BLaER1 (cell line): ENCODE data around the gene CARHSP1.
A peak's percentile ranks its signal among the peaks of the same experiment; 100 is the strongest.
"Not testable (repeated sequence)": the region's sequence is repeated elsewhere in the genome, so short reads cannot be mapped to it uniquely, and the experiment has no call there.

Experiments used
- H3K27ac ChIP-seq: shearing (Covaris generic); formaldehyde crosslinking; 2 replicates; pipeline ENCODE4 v1.8.1; 2022
- H3K27me3 ChIP-seq: shearing (Covaris generic); formaldehyde crosslinking; 2 replicates; pipeline ENCODE4 v1.8.1; 2022
- H3K36me3 ChIP-seq: shearing (Covaris generic); formaldehyde crosslinking; 2 replicates; pipeline ENCODE4 v1.8.1; 2022
- H3K4me1 ChIP-seq: shearing (Covaris generic); formaldehyde crosslinking; 2 replicates; pipeline ENCODE4 v1.8.1; 2022
- H3K4me2 ChIP-seq: shearing (Covaris generic); formaldehyde crosslinking; 2 replicates; pipeline ENCODE4 v1.8.1; 2022
- H3K4me3 ChIP-seq: shearing (Covaris generic); formaldehyde crosslinking; 2 replicates; pipeline ENCODE4 v1.8.1; 2022
- H3K9ac ChIP-seq: shearing (Covaris generic); formaldehyde crosslinking; 2 replicates; pipeline ENCODE4 v1.8.1; 2022
- H3K9me3 ChIP-seq: shearing (Covaris generic); formaldehyde crosslinking; 2 replicates; pipeline ENCODE4 v1.8.1; 2022
- H4K20me1 ChIP-seq: shearing (Covaris generic); formaldehyde crosslinking; 2 replicates; pipeline ENCODE4 v1.8.1; 2022
- Cebpa-rat ChIP-seq: shearing (Covaris generic); IDR thresholded peaks from 2 replicates; pipeline ENCODE4 v1.8.1; 2022

Gene CARHSP1

GRCh38 chr16:8874388-8874787, 5.6 kb upstream of the CARHSP1 start:
- Histone ChIP-seq H3K27me3 (no peaks in the 10 kb centered on the region), H3K4me1 (peaks cover 67% of the 10 kb centered on the region)

GRCh38 chr16:8873866-8874195, 5.0 kb upstream of the CARHSP1 start:
- not testable (repeated sequence) for H3K36me3 ChIP-seq, H3K4me3 ChIP-seq, H3K9ac ChIP-seq, H3K9me3 ChIP-seq, H3K27me3 ChIP-seq, H4K20me1 ChIP-seq, H3K27ac ChIP-seq
- Histone ChIP-seq H3K4me2 (peak overlapping the region; percentile 27), H3K4me1 (peaks cover 69% of the 10 kb centered on the region)

More at GRCh38 chr16:8874388-8874787, 5.6 kb upstream of the CARHSP1 start:
- Histone ChIP-seq H3K36me3 (no peaks in the 10 kb centered on the region), H3K9ac (no peak overlapping the region), H3K4me3 (no peak overlapping the region), H3K4me2 (peak overlapping the region; percentile 27), H3K9me3 (no peaks in the 10 kb centered on the region), H4K20me1 (no peaks in the 10 kb centered on the region), H3K27ac (0 out of 2 replicates have a peak overlapping the region, but pooled peaks have one; percentile 41)
- no peak for TF ChIP-seq Cebpa-rat

- Histone ChIP-seq H3K36me3 (no peaks in the 10 kb centered on the region), H3K4me2 (no peak overlapping the region; the same call in none of the 2 replicates), H3K27ac (no peak overlapping the region), H3K9ac (no peak overlapping the region), H4K20me1 (no peaks in the 10 kb centered on the region), H3K27me3 (no peaks in the 10 kb centered on the region), H3K4me3 (no peak overlapping the region), H3K9me3 (no peaks in the 10 kb centered on the region), H3K4me1 (peaks cover 63% of the 10 kb centered on the region)
- TF ChIP-seq Cebpa-rat = no peak
Measured at GRCh38 chr16:8872967-8873865, 4.4 kb upstream of the CARHSP1 start.

- Histone ChIP-seq H3K9ac (peak overlapping the region; percentile 25; the same call in 1 of the 2 replicates), H3K27ac (peak overlapping the region; percentile 49), H3K9me3 (no peaks in the 10 kb centered on the region), H3K27me3 (no peaks in the 10 kb centered on the region), H3K4me2 (peak overlapping the region; percentile 99), H3K36me3 (no peaks in the 10 kb centered on the region), H4K20me1 (peaks cover 3% of the 10 kb centered on the region), H3K4me1 (peaks cover 59% of the 10 kb centered on the region), H3K4me3 (no peak overlapping the region)
- TF ChIP-seq Cebpa-rat = no peak
Measured at GRCh38 chr16:8872071-8872470, 3.3 kb upstream of the CARHSP1 start.

- not testable (repeated sequence) for H3K27me3 ChIP-seq, H3K9me3 ChIP-seq, H3K36me3 ChIP-seq
- Histone ChIP-seq H3K4me1 (peaks cover 72% of the 10 kb centered on the region), H3K4me2 (peak overlapping the region; percentile 99), H3K9ac (peak overlapping the region; percentile 83), H4K20me1 (peaks cover 24% of the 10 kb centered on the region), H3K27ac (peak overlapping the region; percentile 88), H3K4me3 (peak overlapping the region; percentile 83)
Measured at GRCh38 chr16:8869988-8870241, 1.1 kb upstream of the CARHSP1 start.

- Histone ChIP-seq H3K27ac (peak overlapping the region; percentile 88), H3K9me3 (no peaks in the 10 kb centered on the region), H3K9ac (peak overlapping the region; percentile 83), H3K4me1 (peaks cover 72% of the 10 kb centered on the region), H3K4me2 (peak overlapping the region; percentile 99), H4K20me1 (peaks cover 30% of the 10 kb centered on the region), H3K4me3 (peak overlapping the region; percentile 83), H3K36me3 (peaks cover 9% of the 10 kb centered on the region), H3K27me3 (no peaks in the 10 kb centered on the region)
- no peak for TF ChIP-seq Cebpa-rat
Measured at GRCh38 chr16:8869212-8869987, 594 bp upstream of the CARHSP1 start.

GRCh38 chr16:8867932-8868415, 832 bp downstream of the CARHSP1 start:
- H3K9me3 ChIP-seq = no peaks in the 10 kb centered on the region
- peak overlapping the region; percentile 99 for H3K27ac ChIP-seq
- no peak for TF ChIP-seq Cebpa-rat
- peaks cover 20% of the 10 kb centered on the region for H3K36me3 ChIP-seq
- peaks cover 73% of the 10 kb centered on the region for H3K4me1 ChIP-seq
- H3K4me3 ChIP-seq = peak overlapping the region; percentile 83
- no peaks in the 10 kb centered on the region for H3K27me3 ChIP-seq
- peak overlapping the region; percentile 96 for H3K4me2 ChIP-seq
- peak overlapping the region; percentile 97 for H3K9ac ChIP-seq
- peaks cover 44% of the 10 kb centered on the region for H4K20me1 ChIP-seq

GRCh38 chr16:8867216-8867931, 1.4 kb downstream of the CARHSP1 start:
- Histone ChIP-seq H3K27ac (peak overlapping the region; percentile 99), H3K36me3 (peaks cover 26% of the 10 kb centered on the region), H3K27me3 (no peaks in the 10 kb centered on the region), H3K9me3 (no peaks in the 10 kb centered on the region), H3K4me1 (peaks cover 73% of the 10 kb centered on the region), H3K4me2 (peak overlapping the region; percentile 96), H4K20me1 (peaks cover 50% of the 10 kb centered on the region), H3K9ac (peak overlapping the region; percentile 97), H3K4me3 (peak overlapping the region; percentile 83)
- TF ChIP-seq Cebpa-rat = no peak

- TF ChIP-seq Cebpa-rat = no peak
- H3K36me3 ChIP-seq = peaks cover 31% of the 10 kb centered on the region
- H4K20me1 ChIP-seq = peaks cover 55% of the 10 kb centered on the region
- peak overlapping the region; percentile 97 for H3K9ac ChIP-seq
- peak overlapping the region; percentile 99 for H3K27ac ChIP-seq
- H3K4me3 ChIP-seq = peak overlapping the region; percentile 83
- peak overlapping the region; percentile 96 for H3K4me2 ChIP-seq
- H3K4me1 ChIP-seq = peaks cover 73% of the 10 kb centered on the region
- no peaks in the 10 kb centered on the region for H3K27me3 ChIP-seq
- no peaks in the 10 kb centered on the region for H3K9me3 ChIP-seq
Measured at GRCh38 chr16:8866884-8867215, 2.0 kb downstream of the CARHSP1 start.
